H1 (cell line): Measurements from ENCODE around the gene GJC2. TPM values are rescaled to one million over a fixed set of nuclear protein-coding genes. Genes with fewer than 3 reads are reported as not detected.

Experiments used
- RXRA ChIP-seq: IDR thresholded peaks from 2 replicates; pipeline ENCODE4 v1.6.1; 2011; ENCODE audit warnings: low read depth, mild to moderate bottlenecking, low read length, moderate library complexity; ENCODE audit not compliant: insufficient read depth
- SIX5 ChIP-seq: IDR thresholded peaks from 2 replicates; pipeline ENCODE4 v1.6.1; 2011; ENCODE audit warnings: mild to moderate bottlenecking, low read depth, low read length
- polyA plus RNA-seq, 7 experiments: library from polyadenylated mRNA; depleted of rRNA in 3 of 7; stranded (reverse) in 5 of 7; unstranded in 2 of 7; fragments of >200 nt in 5 of 7; fragments of 200-250 nt in 2 of 7; gene quantifications; 1 replicate in 5 of 7; 2 replicates in 1 of 7; 4 replicates in 1 of 7; pipeline versions ENCODE4 v1.2.1 to v1.2.3, GENCODE V29; 2011 to 2013; ENCODE audit warnings: missing spikeins in 2 of 7, mixed read lengths in 2 of 7
- total RNA-seq: library from RNA; stranded (reverse); fragmentation: NEBNext Ultra II Directional; extraction: Animal tissue kit (Norgen Biotek cat#: 25700); gene quantifications from 2 replicates; pipeline ENCODE4 v1.2.1, GENCODE V29; 2021

The GJC2 gene
- total and polyA plus RNA-seq, 2 of the 8 experiments (the other 6 are each of a cell fraction or from before 2014, with no cell fraction given) = 0.17 to 0.54 TPM

DNA sequence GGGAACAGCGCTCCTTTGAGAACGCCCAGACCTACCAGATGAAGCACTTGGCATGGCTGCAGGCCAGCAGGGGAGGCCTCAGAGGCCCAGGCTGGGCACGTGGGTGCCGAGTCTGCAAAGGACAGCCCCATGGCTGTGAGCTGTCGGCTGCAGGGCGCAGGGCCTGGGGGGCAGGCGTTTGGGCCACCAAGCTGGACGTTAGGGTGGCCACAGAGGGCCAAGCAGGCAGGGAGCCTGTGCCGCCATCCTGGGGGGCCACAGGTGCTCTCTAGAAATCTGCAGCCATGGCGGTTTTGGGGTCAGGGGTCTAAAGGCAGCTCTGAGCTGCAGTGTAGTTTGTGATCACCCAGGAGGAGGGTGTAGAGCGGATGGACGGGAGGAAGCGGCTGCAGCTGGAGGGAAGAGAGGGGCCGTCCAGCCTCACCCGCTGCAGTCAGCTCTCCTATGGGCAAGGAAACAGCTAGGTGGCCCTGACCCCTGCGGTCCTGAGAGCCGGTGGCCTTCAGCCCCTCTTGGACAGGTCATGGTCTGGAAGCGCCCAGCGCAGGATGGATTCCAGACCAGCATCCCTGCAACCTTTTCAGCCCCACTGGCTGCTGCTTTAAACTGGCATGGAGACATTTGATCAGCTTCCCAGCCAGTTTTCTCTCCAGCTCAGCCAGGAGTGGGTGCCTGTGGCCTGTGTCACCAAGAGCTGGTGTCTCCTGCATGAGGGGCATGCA, 26.9 kb downstream of the GJC2 start (continued):
- TF ChIP-seq RXRA (no peak), SIX5 (no peak)
- TF ChIP-seq, all 59 proteins: peak for 0
